ENCODE results near the gene ZNF428. TPM values are rescaled to one million over a fixed set of nuclear protein-coding genes. Genes with fewer than 3 reads are reported as not detected.

ZNF428 gene
- total and polyA plus RNA-seq, 7 donors: 12.4 to 39.0 (median 27.9) TPM

- DNase-seq: no peak
Observed at GRCh38 chr19:43570174-43570791, 49.1 kb downstream of the ZNF428 start.

GRCh38 chr19:43569657-43570056, 49.8 kb downstream of the ZNF428 start:
- Histone ChIP-seq H3K9me3 (no peaks in the 10 kb centered on the region), H3K36me3 (ENCODE audit: insufficient read depth in 1 of 2, low read depth in 1 of 2) (peaks cover 0 to 33% of the 10 kb centered on the region in 2 donors), H3K27me3 (ENCODE audit: insufficient read depth in 3 of 3, low read length in 2 of 3) (no peaks in the 10 kb centered on the region), H3K27ac (no peak overlapping the region), H3K4me3 (no peak overlapping the region), H3K4me1 (peaks cover 7% of the 10 kb centered on the region)
- DNase-seq (no peak), ATAC-seq (no peak)
- intact Hi-C loops (cut with DNase I): no loop called here
- 92 to 95% (median 93%) methylated on average over 5 of the region's 5 CpGs for WGBS, 3 donors
- TF ChIP-seq CTCF (IDR thresholded peaks at IDR 0.05): no peak

More at GRCh38 chr19:43570174-43570791, 49.1 kb downstream of the ZNF428 start:
- intact Hi-C loops (cut with DNase I): no loop called here
- WGBS, 3 donors: 86 to 94% (median 88%) methylated on average over 5 of the region's 5 CpGs
- Histone ChIP-seq H3K9me3 (no peaks in the 10 kb centered on the region), H3K4me1 (peaks cover 8% of the 10 kb centered on the region), H3K27ac (no peak overlapping the region), H3K36me3 (ENCODE audit: insufficient read depth in 1 of 2, low read depth in 1 of 2) (peaks cover 0 to 33% of the 10 kb centered on the region in 2 donors), H3K4me3 (no peak overlapping the region), H3K27me3 (ENCODE audit: insufficient read depth in 3 of 3, low read length in 2 of 3) (no peaks in the 10 kb centered on the region)
- no peak for ATAC-seq
- TF ChIP-seq CTCF (IDR thresholded peaks at IDR 0.05): no peak

- no peak for ATAC-seq
- WGBS, 3 donors: 49 to 61% (median 49%) methylated on average over 9 of the region's 9 CpGs
- no peak for TF ChIP-seq CTCF (IDR thresholded peaks at IDR 0.05)
- peaks cover 7% of the 10 kb centered on the region for H3K4me1 ChIP-seq
- intact Hi-C loops (cut with DNase I): no loop called here
- H3K9me3 ChIP-seq: no peaks in the 10 kb centered on the region
- DNase-seq: no peak
- H3K27ac ChIP-seq: no peak overlapping the region
- H3K4me3 ChIP-seq: no peak overlapping the region
- peaks cover 0 to 8% of the 10 kb centered on the region in 2 donors for H3K36me3 ChIP-seq (ENCODE audit: insufficient read depth in 1 of 2, low read depth in 1 of 2)
- H3K27me3 ChIP-seq (ENCODE audit: insufficient read depth in 3 of 3, low read length in 2 of 3): no peaks in the 10 kb centered on the region
Observed at GRCh38 chr19:43564800-43565199, 54.6 kb downstream of the ZNF428 start.

- DNase-seq (no peak), ATAC-seq (no peak)
- 85 to 88% (median 86%) methylated on average over 10 of the region's 10 CpGs for WGBS, 3 donors
- H3K27me3 ChIP-seq (ENCODE audit: insufficient read depth in 3 of 3, low read length in 2 of 3): no peaks in the 10 kb centered on the region
- peaks cover 7% of the 10 kb centered on the region for H3K4me1 ChIP-seq
- intact Hi-C loops (cut with DNase I): no loop called here
- H3K4me3 ChIP-seq: no peak overlapping the region
- H3K27ac ChIP-seq: peak overlapping the region; percentile 87
- no peak for TF ChIP-seq CTCF (IDR thresholded peaks at IDR 0.05)
- peaks cover 0 to 15% of the 10 kb centered on the region in 2 donors for H3K36me3 ChIP-seq (ENCODE audit: insufficient read depth in 1 of 2, low read depth in 1 of 2)
- no peaks in the 10 kb centered on the region for H3K9me3 ChIP-seq
Observed at GRCh38 chr19:43563816-43564457, 55.5 kb downstream of the ZNF428 start.

Data from psoas muscle (tissue), 8 donors.